Inflammatory macrophage treated with lipopolysaccharide for 4 hours (primary cell): ENCODE data around the gene ZNF710.

Experiments used
- DNase-seq: peaks from one replicate; pipeline ENCODE4 v3.0.0-alpha.2; 2020

The ZNF710 gene

DNA sequence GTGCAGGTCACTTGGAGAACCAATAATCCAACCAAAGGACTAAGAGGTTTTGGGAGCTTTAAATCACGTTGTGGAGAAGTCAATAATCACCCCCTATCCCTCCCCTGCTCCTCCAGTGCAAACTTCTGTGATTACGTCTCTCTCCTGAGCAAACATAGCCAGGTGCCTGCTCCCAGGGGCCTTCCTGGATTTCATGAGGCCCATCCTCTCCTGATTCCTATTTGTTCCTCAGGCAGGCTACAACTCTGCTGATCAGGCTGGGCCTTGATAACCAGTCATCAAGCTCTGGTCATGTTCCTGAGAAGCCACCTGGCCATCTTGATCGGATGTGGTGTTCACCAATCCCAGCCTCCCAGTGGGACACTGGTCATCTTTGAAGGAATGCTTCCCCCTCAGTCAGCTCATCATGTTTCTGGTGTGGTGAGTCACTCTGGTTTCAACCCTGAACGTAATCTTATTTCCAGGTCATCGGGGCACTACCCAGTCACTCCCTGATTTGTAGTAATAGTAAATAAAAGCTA, 2.9 kb upstream of the ZNF710 start:
- DNase-seq = peak; percentile 69

GRCh38 chr15:89998923-89999675, 2.0 kb upstream of the ZNF710 start:
- DNase-seq = no peak

- DNase-seq = no peak
These were observed 1.4 kb upstream of the ZNF710 start for GRCh38 chr15:89999676-90000185.

- no peak for DNase-seq
These were observed 730 bp upstream of the ZNF710 start for GRCh38 chr15:90000186-90001001.

DNA sequence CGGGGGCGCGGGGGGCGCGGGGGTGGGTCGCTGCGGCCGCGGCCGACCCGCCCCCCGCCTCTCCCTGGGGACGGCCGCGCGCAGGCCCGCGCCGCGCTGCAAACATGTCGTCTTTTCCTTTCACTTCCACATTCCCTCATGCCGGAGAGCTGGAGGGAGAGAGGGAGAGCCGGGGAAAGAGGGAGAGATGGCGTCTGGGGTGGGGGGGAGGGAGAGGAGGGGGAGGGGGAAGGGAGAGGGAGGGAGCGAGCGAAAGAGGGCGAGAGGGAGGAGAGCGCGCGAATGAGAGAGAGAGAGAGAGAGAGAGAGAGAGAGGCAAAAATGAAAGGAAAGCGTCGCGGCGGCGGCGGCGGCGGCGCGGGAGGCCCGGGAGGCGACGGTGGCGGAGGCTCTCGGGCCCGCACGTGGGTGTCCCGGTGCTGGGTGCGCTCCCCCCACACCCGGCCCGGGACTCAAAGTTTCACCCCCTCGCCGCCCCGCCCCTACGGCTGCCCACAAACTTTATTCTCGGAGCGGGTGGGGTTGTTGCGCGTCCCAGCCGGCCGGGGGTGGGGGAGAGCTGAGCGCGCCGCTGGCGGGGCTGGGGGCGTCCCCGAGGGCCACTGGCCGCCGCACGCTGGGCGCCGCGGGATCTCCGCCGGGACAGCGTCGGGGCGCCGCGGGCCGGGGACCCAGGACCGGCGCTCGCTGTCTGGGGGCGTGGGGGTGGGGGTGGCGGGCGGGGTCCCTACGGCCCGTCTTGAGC, 731 bp downstream of the ZNF710 start:
- peak; percentile 67 for DNase-seq

DNA sequence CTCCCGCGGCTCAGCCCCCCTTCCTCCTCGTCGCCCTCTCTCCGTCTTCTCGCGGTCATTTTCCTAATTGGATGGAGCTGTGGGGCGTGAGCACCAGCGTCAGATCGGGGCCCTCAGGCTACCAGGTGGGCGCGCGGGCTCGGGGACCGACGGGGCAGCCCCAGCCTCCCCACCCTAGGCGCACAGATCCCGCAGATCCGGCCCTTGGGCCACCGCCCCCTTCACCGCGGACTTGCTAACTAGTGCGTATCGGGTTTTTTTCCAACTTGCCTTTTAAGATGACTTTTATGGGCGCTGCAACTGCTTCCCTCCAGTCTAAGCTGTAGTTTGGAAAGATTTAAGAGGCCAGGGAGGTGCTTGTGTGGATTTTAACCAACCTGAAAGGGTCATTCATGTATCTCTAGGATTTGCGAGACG, 1.3 kb downstream of the ZNF710 start:
- DNase-seq = peak; percentile 38

DNA sequence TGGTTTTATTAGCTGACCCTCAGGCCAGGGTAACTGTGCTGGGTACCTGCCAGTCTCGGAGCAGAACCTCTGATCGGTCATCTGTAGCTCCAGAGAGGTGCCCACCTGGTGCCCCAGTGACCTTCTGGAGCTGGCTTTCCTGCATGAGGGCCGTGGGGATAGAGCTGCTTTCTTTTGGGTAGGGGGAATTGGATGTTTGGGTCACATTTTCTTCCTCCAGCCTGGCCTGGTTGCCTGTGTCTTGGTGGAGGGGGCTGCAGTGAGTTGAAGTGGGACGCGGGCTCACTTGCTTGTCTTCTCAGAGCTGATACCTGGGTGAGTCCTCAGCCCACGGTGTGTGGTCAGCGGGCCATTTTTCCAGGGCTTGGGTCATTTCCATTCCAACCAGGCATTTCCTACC, 2.6 kb downstream of the ZNF710 start:
- DNase-seq = no peak

DNA sequence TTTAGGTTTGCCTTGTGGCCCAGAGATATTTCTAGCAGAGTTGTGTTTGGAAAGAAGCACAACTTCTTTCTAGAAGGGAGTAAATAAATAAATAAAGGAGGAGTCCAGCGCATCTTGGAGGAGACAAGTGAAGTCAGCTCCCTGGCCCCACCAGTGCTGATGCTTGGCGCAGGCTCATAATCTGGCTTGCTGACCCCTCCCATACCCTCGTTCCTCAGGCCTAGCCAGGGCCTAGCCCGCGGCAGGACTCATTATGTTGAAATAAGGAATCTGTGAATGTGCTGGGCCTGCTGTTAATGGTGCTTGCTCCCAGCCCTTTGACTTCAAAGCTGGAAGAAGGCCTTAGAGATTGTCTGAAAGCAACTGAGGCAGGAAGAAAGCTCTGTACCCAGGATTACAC, 3.1 kb downstream of the ZNF710 start:
- peak; percentile 15 for DNase-seq

DNA sequence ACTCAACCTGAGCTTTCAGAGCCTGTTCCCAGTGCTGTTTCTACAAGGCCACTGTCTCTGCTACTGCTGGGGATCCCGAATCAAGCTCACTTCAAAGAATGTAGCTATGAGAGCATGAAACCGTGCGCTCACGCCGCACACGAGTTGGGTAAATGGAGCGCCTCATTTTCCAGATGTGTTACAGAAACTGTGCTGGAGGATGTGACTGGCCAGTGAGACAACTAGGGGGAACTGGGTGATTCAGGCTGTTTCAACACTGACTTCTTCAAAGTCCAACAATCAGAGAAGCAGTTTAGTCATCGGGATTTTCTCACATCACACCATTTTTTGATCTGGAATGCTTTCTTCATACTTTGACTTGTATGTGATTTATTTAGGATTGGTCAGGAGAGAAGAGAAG, 3.5 kb downstream of the ZNF710 start:
- peak; percentile 98 for DNase-seq

- no peak for DNase-seq
These were observed 5.3 kb downstream of the ZNF710 start for GRCh38 chr15:90006217-90007075.

- no peak for DNase-seq
These were observed 5.9 kb downstream of the ZNF710 start for GRCh38 chr15:90007076-90007460.

DNA sequence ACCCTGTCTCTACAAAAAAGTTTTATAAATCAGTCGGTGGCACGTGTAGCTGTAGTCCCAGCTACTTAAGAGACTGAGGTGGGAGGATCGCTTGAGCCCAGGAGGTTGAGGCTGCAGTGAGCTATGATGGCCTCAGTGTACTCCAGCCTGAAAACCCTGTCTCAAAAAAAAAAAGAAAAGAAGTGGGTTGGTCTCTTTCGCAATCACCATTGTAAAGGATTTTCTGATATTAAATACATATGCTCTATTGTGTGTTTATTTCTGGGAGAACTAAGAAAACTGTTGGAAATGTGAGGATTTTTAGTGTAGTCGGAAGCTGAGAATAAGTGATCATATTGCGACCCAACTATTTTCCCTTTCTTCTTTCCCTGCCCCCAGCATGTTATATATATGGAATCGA, 7.5 kb downstream of the ZNF710 start:
- no peak for DNase-seq

GRCh38 chr15:90009301-90010022, 8.3 kb downstream of the ZNF710 start:
- peak; percentile 37 for DNase-seq

- DNase-seq = no peak
These were observed 10.6 kb downstream of the ZNF710 start for GRCh38 chr15:90011705-90012104.

GRCh38 chr15:90013503-90013937, 12.4 kb downstream of the ZNF710 start:
- DNase-seq = peak; percentile 74

- peak; percentile 55 for DNase-seq
These were observed 14.2 kb downstream of the ZNF710 start for GRCh38 chr15:90015294-90015693.

- DNase-seq = peak; percentile 59
These were observed 14.6 kb downstream of the ZNF710 start for GRCh38 chr15:90015749-90016148.

DNA sequence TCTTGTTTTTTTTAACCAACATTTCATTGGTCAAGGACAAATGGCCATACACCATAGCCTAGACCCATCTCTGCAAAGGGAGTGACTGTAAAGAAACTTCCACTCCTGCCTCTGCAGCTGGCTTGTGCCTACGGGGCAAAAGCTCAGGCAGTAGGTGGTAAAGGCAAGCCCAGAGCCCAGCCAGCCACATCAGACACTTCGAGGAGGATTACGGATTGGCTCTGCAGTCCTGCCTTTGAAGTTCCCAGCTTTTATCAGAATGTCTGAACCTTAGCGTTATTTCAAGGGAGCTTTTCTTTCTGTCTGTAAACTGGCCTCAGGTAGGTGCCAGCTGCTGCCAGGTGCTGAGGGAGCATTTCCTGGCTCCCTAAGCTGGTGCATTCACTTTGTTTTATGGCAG, 15.6 kb downstream of the ZNF710 start:
- no peak for DNase-seq

- no peak for DNase-seq
These were observed 17.2 kb downstream of the ZNF710 start for GRCh38 chr15:90018216-90018831.

GRCh38 chr15:90019611-90020010, 18.5 kb downstream of the ZNF710 start:
- DNase-seq = no peak
